K562 (cell line): ENCODE results near the gene C19orf12. TPM values are rescaled to one million over a fixed set of nuclear protein-coding genes. Genes with fewer than 3 reads are reported as not detected.

Experiments
- ATAC-seq: fragments of 200-7000 bp; cut with Tn5 transposase; 3 replicates; pipeline ENCODE4 v1.9.1; 2020; ENCODE audit warnings: moderate library complexity
- BruUV-seq: library from RNA; stranded (reverse); fragments of 400-500 nt; replicated peaks from 2 replicates; lab custom pipeline; 2021; lab: Mats Ljungman, UMichigan
- CTCF ChIA-PET: fragments of 300-600 bp; formaldehyde crosslinking; extraction: SDS; loops from one replicate; lab custom pipeline; 2021; ENCODE audit warnings: low intra/inter-chr PET ratio; lab: Yijun Ruan, JAX
- POLR2A ChIA-PET: fragments of 300-600, 350-650 bp; sonication (Branson Sonifier 250); formaldehyde crosslinking; extraction: SDS; loops from one replicate; lab custom pipeline; 2021; ENCODE audit warnings: antibody characterized with exemption, inconsistent platforms; lab: Yijun Ruan, JAX
- DNase-seq, 4 experiments: peaks; one replicate each; pipeline versions ENCODE4 v3.0.0 to v3.0.0-alpha.2; 2011 to 2018; ENCODE audit warnings: low spot score in 3 of 4, mixed read lengths in 3 of 4; ENCODE audit errors: extremely low read depth in 1 of 4
- FAIRE-seq: peaks from 2 replicates; lab custom pipeline; 2011; peaks lifted over from hg19 to GRCh38; lab: Jason Lieb, UNC
- H2AFZ ChIP-seq: 2 replicates; pipeline ENCODE4 v1.6.0; 2011; ENCODE audit warnings: low read depth, low read length, control low read depth, inconsistent platforms
- H3K27ac ChIP-seq: fragments of 200-600 bp; 3 replicates; pipeline ENCODE4 v1.8.0; 2011; ENCODE audit warnings: low read depth, mild to moderate bottlenecking, control low read depth, inconsistent platforms, low read length, moderate library complexity, mixed read lengths; ENCODE audit errors: extremely low read depth
- H3K27me3 ChIP-seq, 2 experiments: fragments of 300-600 bp in 1 of 2; 2 replicates in 1 of 2; 3 replicates in 1 of 2; pipeline versions ENCODE4 v1.6.0 to v1.8.0; 2011; ENCODE audit warnings: inconsistent platforms in 2 of 2, low read length in 2 of 2, mild to moderate bottlenecking in 1 of 2, mixed read lengths in 1 of 2, moderate library complexity in 1 of 2; ENCODE audit not compliant: control insufficient read depth in 2 of 2, insufficient read depth in 2 of 2
- H3K36me3 ChIP-seq: fragments of 300-600 bp; 3 replicates; pipeline ENCODE4 v1.8.0; 2011; ENCODE audit warnings: mild to moderate bottlenecking, low read length, inconsistent platforms; ENCODE audit not compliant: control insufficient read depth, insufficient read depth
- H3K4me1 ChIP-seq, 2 experiments: fragments of 200-600 bp in 1 of 2; replicated peaks in 1 of 2; 2 replicates in 1 of 2; 3 replicates in 1 of 2; pipeline versions ENCODE4 v1.5.1 to v1.8.0; 2011; ENCODE audit warnings: inconsistent platforms in 2 of 2, low read length in 2 of 2, mild to moderate bottlenecking in 1 of 2, mixed read lengths in 1 of 2, moderate library complexity in 1 of 2; ENCODE audit not compliant: control insufficient read depth in 2 of 2, insufficient read depth in 2 of 2
- H3K4me2 ChIP-seq: 2 replicates; pipeline ENCODE4 v1.6.1; 2011; ENCODE audit warnings: low read length, control low read depth, inconsistent platforms, mixed read lengths; ENCODE audit not compliant: insufficient read depth
- H3K4me3 ChIP-seq: fragments of 200-600 bp; sonication (generic), shearing (Covaris generic); 2 replicates; pipeline ENCODE4 v1.5.1; 2016; ENCODE audit warnings: control low read depth, inconsistent platforms
- H3K79me2 ChIP-seq: fragments of 200-600 bp; 3 replicates; pipeline ENCODE4 v1.8.0; 2011; ENCODE audit warnings: low read length, inconsistent platforms; ENCODE audit not compliant: control insufficient read depth, insufficient read depth
- H3K9ac ChIP-seq, 2 experiments: 2 replicates each; pipeline versions ENCODE4 v1.6.0 to v1.6.1; 2011; ENCODE audit warnings: low read depth in 2 of 2, low read length in 2 of 2, control low read depth in 1 of 2, inconsistent platforms in 1 of 2, mild to moderate bottlenecking in 1 of 2, mixed read lengths in 1 of 2; ENCODE audit not compliant: insufficient read depth in 1 of 2
- H3K9me1 ChIP-seq: one replicate; pipeline ENCODE4 v1.6.0; 2011; ENCODE audit warnings: inconsistent platforms, mild to moderate bottlenecking, low read length, moderate library complexity; ENCODE audit not compliant: control insufficient read depth, insufficient read depth
- H3K9me3 ChIP-seq: replicated peaks from 2 replicates; pipeline ENCODE4 v1.5.1; 2011; ENCODE audit warnings: low read depth, low read length, inconsistent platforms; ENCODE audit not compliant: control insufficient read depth, insufficient read depth
- H4K20me1 ChIP-seq: replicated peaks from 2 replicates; pipeline ENCODE4 v1.6.1; 2011; ENCODE audit warnings: low read length, inconsistent platforms, mixed read lengths; ENCODE audit not compliant: control insufficient read depth, insufficient read depth
- ADNP ChIP-seq: fragments of 200-800 bp; sonication (Bioruptor generic); IDR thresholded peaks from 2 replicates; pipeline ENCODE4 v1.6.1; 2016; ENCODE audit warnings: missing genetic modification characterization, missing compliant biosample characterization
- KAT2B ChIP-seq: IDR thresholded peaks from one replicate; pipeline ENCODE4 v1.6.1; 2012; ENCODE audit warnings: low read depth, mild to moderate bottlenecking, control low read depth, inconsistent platforms, low read length, moderate library complexity
- MAFK ChIP-seq: IDR thresholded peaks from 2 replicates; pipeline ENCODE4 v1.6.1; 2011; ENCODE audit warnings: low read length, improper control_type of control experiment
- NFRKB ChIP-seq: fragments of 450-650 bp; IDR thresholded peaks from 2 replicates; pipeline ENCODE4 v1.6.1; 2016; ENCODE audit warnings: low read depth
- PRMT5 ChIP-seq: sonication (generic); formaldehyde crosslinking; IDR thresholded peaks from 2 replicates; pipeline ENCODE4 v1.5.0; 2020; ENCODE audit warnings: missing genetic modification reagents
- SMARCA5 ChIP-seq: fragments of 450-650 bp; IDR thresholded peaks from 2 replicates; pipeline ENCODE4 v1.6.1; 2016
- ZBTB7A ChIP-seq: IDR thresholded peaks from 2 replicates; pipeline ENCODE4 v1.6.1; 2011; ENCODE audit warnings: low read depth, mild to moderate bottlenecking, low read length, moderate library complexity, borderline replicate concordance; ENCODE audit not compliant: control insufficient read depth
- ZNF175 ChIP-seq: fragments of 200-800 bp; sonication (Bioruptor generic); IDR thresholded peaks from 2 replicates; pipeline ENCODE4 v1.6.1; 2016; ENCODE audit warnings: low read depth, mild to moderate bottlenecking, missing genetic modification characterization, missing compliant biosample characterization
- ZNF263 ChIP-seq: sonication (generic); formaldehyde crosslinking; IDR thresholded peaks from 2 replicates; pipeline ENCODE4 v1.8.0; 2022; ENCODE audit warnings: mild to moderate bottlenecking, missing genetic modification reagents, borderline replicate concordance
- ZNF282 ChIP-seq: sonication (generic); formaldehyde crosslinking; IDR thresholded peaks from 2 replicates; pipeline ENCODE4 v1.8.1; 2023; ENCODE audit warnings: missing genetic modification reagents
- ZSCAN32 ChIP-seq: fragments of 450-650 bp; formaldehyde crosslinking; IDR thresholded peaks from 2 replicates; pipeline ENCODE4 v1.4.0; 2020; ENCODE audit warnings: mild to moderate bottlenecking, moderate library complexity
- WGBS: fragments of 100-300 bp; shearing (Covaris generic); methylation state at CpG from one replicate; pipeline ENCODE4 v1.1.6; 2016; ENCODE audit warnings: low coverage, mixed read lengths; ENCODE audit not compliant: insufficient coverage; ENCODE audit errors: missing lambda C conversion rate; 5-methylcytosine and 5-hydroxymethylcytosine counted together
- in situ Hi-C: fragments of 300-500 bp; cut with MboI; formaldehyde crosslinking; loops from 4 replicates; pipeline ENCODE4 v1.15.0; 2018; ENCODE audit warnings: inconsistent platforms, mixed read lengths
- intact Hi-C: fragments of 100-400 bp; cut with micrococcal nuclease; formaldehyde crosslinking; loops from 2 replicates; pipeline ENCODE4 v1.14.2; 2022
- polyA plus RNA-seq, 8 experiments: library from polyadenylated mRNA; depleted of rRNA in 4 of 8; stranded (reverse) in 5 of 8; unstranded in 3 of 8; fragments of >200 nt; fragmentation: Nextera tagmentation in 2 of 8; fragmentation: Illumina TruSeq in 1 of 8; extraction: Ambion mirVana in 2 of 8; extraction: Trizol in 1 of 8; gene quantifications; 2 replicates each; pipeline versions ENCODE4 v1.2.1 to v1.2.3, GENCODE V29; 2011 to 2014; ENCODE audit warnings: inconsistent platforms in 1 of 8, missing spikeins in 1 of 8
- total RNA-seq, 7 experiments: library from RNA; depleted of rRNA in 6 of 7; stranded (reverse); fragments of >200 nt in 6 of 7; fragmentation: Illumina TruSeq in 2 of 7; extraction: Trizol in 2 of 7; gene quantifications; 2 replicates each; pipeline versions ENCODE4 v1.2.1 to v1.2.3, GENCODE V29; 2011 to 2021; ENCODE audit warnings: low replicate concordance in 1 of 7
- TF ChIP-seq, protein P1 (sequence below): sonication (generic); formaldehyde crosslinking; IDR thresholded peaks from 2 replicates; pipeline ENCODE4 v1.8.0; 2022; ENCODE audit warnings: missing genetic modification reagents, mild to moderate bottlenecking, borderline replicate concordance
- TF ChIP-seq, protein P2 (sequence below): fragments of 200-400 bp; formaldehyde crosslinking; IDR thresholded peaks from 2 replicates; pipeline ENCODE4 v1.6.1; 2017; ENCODE audit warnings: mild to moderate bottlenecking, low read depth, low read length, moderate library complexity

Gene C19orf12
- total and polyA plus RNA-seq, 9 of the 15 experiments (the other 6 are each of a cell fraction or from before 2014, with no cell fraction given): 1.9 to 14.5 (median 10.2) TPM

DNA sequence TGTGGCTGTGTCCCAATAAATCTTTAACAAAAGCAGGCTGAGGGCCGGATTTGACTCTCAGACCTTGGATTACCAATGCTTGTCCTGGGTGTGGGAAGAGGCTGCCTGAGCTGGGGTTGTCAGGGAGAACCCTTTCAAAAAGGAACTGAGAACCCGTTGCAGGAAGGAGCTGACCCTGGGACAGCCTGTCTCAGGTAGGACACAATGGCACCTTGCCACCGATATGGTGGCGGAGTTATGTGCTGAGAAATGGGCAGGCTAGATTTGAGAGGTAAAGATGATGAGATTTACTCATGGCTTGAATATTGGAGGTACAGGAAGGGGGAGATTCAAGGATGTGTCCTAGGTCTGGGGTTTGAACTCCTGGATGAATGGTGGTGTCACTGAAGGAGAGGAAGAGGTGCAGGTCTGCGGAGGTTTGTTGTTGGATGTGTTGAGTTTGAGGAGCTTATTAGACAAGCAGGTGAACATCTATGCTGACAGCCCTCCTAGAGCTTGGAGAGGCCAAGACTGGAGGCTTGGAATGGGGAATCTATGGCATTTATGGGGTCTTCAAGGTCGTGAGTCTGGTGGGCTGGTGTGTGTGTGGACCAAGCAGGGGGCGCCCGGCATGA is 42.6 kb downstream of the C19orf12 start:
- Histone ChIP-seq H3K27ac (no peak overlapping the region), H4K20me1 (0 out of 2 replicates have a peak, but pooled peaks cover 4% of the 10 kb centered on the region), H3K9me3 (no peaks in the 10 kb centered on the region), H3K79me2 (peaks cover 52% of the 10 kb centered on the region), H3K4me1 (peaks cover 16 to 53% of the 10 kb centered on the region in 2 experiments; a peak in 4 of 5 replicates), H3K27me3 (no peaks in the 10 kb centered on the region), H2AFZ (no peak overlapping the region), H3K4me2 (no peak overlapping the region), H3K4me3 (no peak overlapping the region), H3K9me1 (no peaks in the 10 kb centered on the region), H3K36me3 (peaks cover 47% of the 10 kb centered on the region; the same call in 2 of the 3 replicates), H3K9ac (no peak overlapping the region)
- intact Hi-C loops: no loop called here
- DNase-seq: peak in 1 of 4 experiments; percentile 4
- 84% methylated on average over 8 of the region's 8 CpGs for WGBS
- ATAC-seq: no peak
- BruUV-seq: no TSS peak
- in situ Hi-C loops: no loop called here
- FAIRE-seq: no peak
- CTCF ChIA-PET: no interaction called here
- TF ChIP-seq, protein P1, sequence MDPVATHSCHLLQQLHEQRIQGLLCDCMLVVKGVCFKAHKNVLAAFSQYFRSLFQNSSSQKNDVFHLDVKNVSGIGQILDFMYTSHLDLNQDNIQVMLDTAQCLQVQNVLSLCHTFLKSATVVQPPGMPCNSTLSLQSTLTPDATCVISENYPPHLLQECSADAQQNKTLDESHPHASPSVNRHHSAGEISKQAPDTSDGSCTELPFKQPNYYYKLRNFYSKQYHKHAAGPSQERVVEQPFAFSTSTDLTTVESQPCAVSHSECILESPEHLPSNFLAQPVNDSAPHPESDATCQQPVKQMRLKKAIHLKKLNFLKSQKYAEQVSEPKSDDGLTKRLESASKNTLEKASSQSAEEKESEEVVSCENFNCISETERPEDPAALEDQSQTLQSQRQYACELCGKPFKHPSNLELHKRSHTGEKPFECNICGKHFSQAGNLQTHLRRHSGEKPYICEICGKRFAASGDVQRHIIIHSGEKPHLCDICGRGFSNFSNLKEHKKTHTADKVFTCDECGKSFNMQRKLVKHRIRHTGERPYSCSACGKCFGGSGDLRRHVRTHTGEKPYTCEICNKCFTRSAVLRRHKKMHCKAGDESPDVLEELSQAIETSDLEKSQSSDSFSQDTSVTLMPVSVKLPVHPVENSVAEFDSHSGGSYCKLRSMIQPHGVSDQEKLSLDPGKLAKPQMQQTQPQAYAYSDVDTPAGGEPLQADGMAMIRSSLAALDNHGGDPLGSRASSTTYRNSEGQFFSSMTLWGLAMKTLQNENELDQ (CRISPR knock-in tag): no peak
- no peak for TF ChIP-seq SMARCA5
- no peak for TF ChIP-seq ZNF282 (CRISPR knock-in tag)
- no peak for TF ChIP-seq KAT2B
- TF ChIP-seq ZNF175 (CRISPR knock-in tag): no peak
- no peak for TF ChIP-seq PRMT5
- no peak for TF ChIP-seq ZSCAN32 (CRISPR knock-in tag)
- no peak for TF ChIP-seq ZBTB7A
- no peak for TF ChIP-seq MAFK
- no peak for TF ChIP-seq NFRKB
- TF ChIP-seq ADNP (tag): no peak
- TF ChIP-seq ZNF263 (CRISPR knock-in tag): no peak
- TF ChIP-seq, protein P2, sequence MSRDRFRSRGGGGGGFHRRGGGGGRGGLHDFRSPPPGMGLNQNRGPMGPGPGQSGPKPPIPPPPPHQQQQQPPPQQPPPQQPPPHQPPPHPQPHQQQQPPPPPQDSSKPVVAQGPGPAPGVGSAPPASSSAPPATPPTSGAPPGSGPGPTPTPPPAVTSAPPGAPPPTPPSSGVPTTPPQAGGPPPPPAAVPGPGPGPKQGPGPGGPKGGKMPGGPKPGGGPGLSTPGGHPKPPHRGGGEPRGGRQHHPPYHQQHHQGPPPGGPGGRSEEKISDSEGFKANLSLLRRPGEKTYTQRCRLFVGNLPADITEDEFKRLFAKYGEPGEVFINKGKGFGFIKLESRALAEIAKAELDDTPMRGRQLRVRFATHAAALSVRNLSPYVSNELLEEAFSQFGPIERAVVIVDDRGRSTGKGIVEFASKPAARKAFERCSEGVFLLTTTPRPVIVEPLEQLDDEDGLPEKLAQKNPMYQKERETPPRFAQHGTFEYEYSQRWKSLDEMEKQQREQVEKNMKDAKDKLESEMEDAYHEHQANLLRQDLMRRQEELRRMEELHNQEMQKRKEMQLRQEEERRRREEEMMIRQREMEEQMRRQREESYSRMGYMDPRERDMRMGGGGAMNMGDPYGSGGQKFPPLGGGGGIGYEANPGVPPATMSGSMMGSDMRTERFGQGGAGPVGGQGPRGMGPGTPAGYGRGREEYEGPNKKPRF: no peak
- POLR2A ChIA-PET: interaction anchor here (0.6 to 2.1 kb wide), 7 partner anchors 9 to 801 kb away, joined by 3 to 13 read pairs (median 3); no protein-coding TSS in a partner anchor
